ENCODE results near the gene KYAT1. TPM values are rescaled to one million over a fixed set of nuclear protein-coding genes. Genes with fewer than 3 reads are reported as not detected.

The KYAT1 gene
- total and polyA plus RNA-seq, 2 donors from 2014 or later = 5.1 to 17.0 TPM

- no peak overlapping the region for H3K27ac ChIP-seq (ENCODE audit: low read depth in 2 of 2, low read length in 2 of 2)
Observed at GRCh38 chr9:128823903-128824406, 57.8 kb downstream of the KYAT1 start.

GRCh38 chr9:128823362-128823902, 58.3 kb downstream of the KYAT1 start:
- TF ChIP-seq CTCF (IDR thresholded peaks at IDR 0.05; ENCODE audit: borderline replicate concordance, extremely low read depth, insufficient read depth) = no peak
- intact Hi-C loops (cut with DNase I) = no loop called here
- Histone ChIP-seq H3K27ac (ENCODE audit: low read depth in 2 of 2, low read length in 2 of 2) (no peak overlapping the region), H3K4me1 (ENCODE audit: control insufficient read depth in 2 of 3, insufficient read depth in 2 of 3, low read depth in 1 of 3, low read length in 3 of 3) (peaks cover 0 to 12% (median 4%) of the 10 kb centered on the region in 3 donors), H3K9me3 (ENCODE audit: control insufficient read depth in 2 of 3, insufficient read depth in 1 of 3, low read length in 3 of 3) (no peaks in the 10 kb centered on the region), H3K27me3 (ENCODE audit: control insufficient read depth, insufficient read depth, low read length) (no peaks in the 10 kb centered on the region), H3K9ac (ENCODE audit: low read length in 3 of 3) (no peak overlapping the region), H3K4me3 (ENCODE audit: low read length in 3 of 3) (no peak overlapping the region), H3K36me3 (ENCODE audit: control insufficient read depth in 2 of 3, insufficient read depth in 3 of 3, low read length in 3 of 3) (peaks cover 0 to 36% (median 10%) of the 10 kb centered on the region in 3 donors)
- peak in 1 of 5 donors; percentile 74 for DNase-seq
- no peak for FAIRE-seq

More at GRCh38 chr9:128823903-128824406, 57.8 kb downstream of the KYAT1 start:
- Histone ChIP-seq H3K27me3 (ENCODE audit: control insufficient read depth, insufficient read depth, low read length) (no peaks in the 10 kb centered on the region), H3K36me3 (ENCODE audit: control insufficient read depth in 2 of 3, insufficient read depth in 3 of 3, low read length in 3 of 3) (peaks cover 0 to 36% (median 10%) of the 10 kb centered on the region in 3 donors), H3K4me3 (ENCODE audit: low read length in 3 of 3) (no peak overlapping the region), H3K9me3 (ENCODE audit: control insufficient read depth in 2 of 3, insufficient read depth in 1 of 3, low read length in 3 of 3) (no peaks in the 10 kb centered on the region), H3K9ac (ENCODE audit: low read length in 3 of 3) (no peak overlapping the region), H3K4me1 (ENCODE audit: control insufficient read depth in 2 of 3, insufficient read depth in 2 of 3, low read depth in 1 of 3, low read length in 3 of 3) (peaks cover 0 to 15% (median 9%) of the 10 kb centered on the region in 3 donors)
- FAIRE-seq (no peak), DNase-seq (no peak)
- no peak for TF ChIP-seq CTCF (IDR thresholded peaks at IDR 0.05; ENCODE audit: borderline replicate concordance, extremely low read depth, insufficient read depth)
- intact Hi-C loops (cut with DNase I) = no loop called here

- Histone ChIP-seq H3K36me3 (ENCODE audit: control insufficient read depth in 2 of 3, insufficient read depth in 3 of 3, low read length in 3 of 3) (peaks cover 0 to 36% (median 10%) of the 10 kb centered on the region in 3 donors), H3K9ac (ENCODE audit: low read length in 3 of 3) (no peak overlapping the region), H3K4me3 (ENCODE audit: low read length in 3 of 3) (no peak overlapping the region), H3K4me1 (ENCODE audit: control insufficient read depth in 2 of 3, insufficient read depth in 2 of 3, low read depth in 1 of 3, low read length in 3 of 3) (peaks cover 0 to 12% (median 4%) of the 10 kb centered on the region in 3 donors), H3K27me3 (ENCODE audit: control insufficient read depth, insufficient read depth, low read length) (no peaks in the 10 kb centered on the region), H3K9me3 (ENCODE audit: control insufficient read depth in 2 of 3, insufficient read depth in 1 of 3, low read length in 3 of 3) (no peaks in the 10 kb centered on the region), H3K27ac (ENCODE audit: low read depth in 2 of 2, low read length in 2 of 2) (no peak overlapping the region)
- no peak for TF ChIP-seq CTCF (IDR thresholded peaks at IDR 0.05; ENCODE audit: borderline replicate concordance, extremely low read depth, insufficient read depth)
- intact Hi-C loops (cut with DNase I) = no loop called here
- FAIRE-seq (no peak), DNase-seq (no peak)
Observed at GRCh38 chr9:128822407-128823042, 59.2 kb downstream of the KYAT1 start.
